Eye (tissue), 1 donor: ENCODE data around the gene FLT3LG.
A peak's percentile ranks its signal among the peaks of the same experiment; 100 is the strongest.
"Not testable (repeated sequence)": the region's sequence is repeated elsewhere in the genome, so short reads cannot be mapped to it uniquely, and the experiment has no call there.

ENCODE experiments used
- DNase-seq: peaks from one replicate; pipeline ENCODE4 v3.0.0-alpha.2; 2015

FLT3LG gene

DNA sequence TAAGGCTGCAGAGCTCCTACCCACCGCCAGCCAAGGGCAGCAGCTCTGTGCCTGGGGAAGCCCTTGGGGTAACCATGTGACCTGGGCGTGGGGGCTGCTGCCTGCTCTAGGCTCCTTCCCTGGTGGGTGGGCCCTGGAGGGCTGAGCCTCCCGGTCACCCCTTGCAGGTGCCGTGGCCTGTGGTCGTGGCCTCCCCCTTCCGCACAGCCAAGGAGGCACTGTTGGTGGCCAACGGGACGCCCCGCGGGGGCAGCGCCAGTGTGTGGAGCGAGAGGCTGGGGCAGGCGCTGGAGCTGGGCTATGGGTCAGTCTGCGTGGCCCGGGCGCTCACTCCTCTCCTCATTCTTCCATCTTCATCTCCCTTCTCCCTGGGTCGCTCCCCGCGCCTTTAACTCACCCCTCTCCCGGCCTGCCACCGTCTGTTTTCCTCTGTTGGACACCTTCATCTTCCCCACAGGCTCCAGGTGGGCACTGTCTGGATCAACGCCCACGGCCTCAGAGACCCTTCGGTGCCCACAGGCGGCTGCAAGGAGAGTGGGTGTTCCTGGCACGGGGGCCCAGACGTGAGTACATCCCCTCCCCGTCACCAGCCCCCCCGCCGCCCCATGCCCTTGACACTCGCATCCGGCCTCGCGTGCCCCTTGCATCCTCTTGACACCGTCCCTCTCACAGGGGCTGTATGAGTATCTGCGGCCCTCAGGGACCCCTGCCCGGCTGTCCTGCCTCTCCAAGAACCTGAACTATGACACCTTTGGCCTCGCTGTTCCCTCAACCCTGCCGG lies 9.9 kb upstream of the FLT3LG start:
- DNase-seq, result no peak

DNA sequence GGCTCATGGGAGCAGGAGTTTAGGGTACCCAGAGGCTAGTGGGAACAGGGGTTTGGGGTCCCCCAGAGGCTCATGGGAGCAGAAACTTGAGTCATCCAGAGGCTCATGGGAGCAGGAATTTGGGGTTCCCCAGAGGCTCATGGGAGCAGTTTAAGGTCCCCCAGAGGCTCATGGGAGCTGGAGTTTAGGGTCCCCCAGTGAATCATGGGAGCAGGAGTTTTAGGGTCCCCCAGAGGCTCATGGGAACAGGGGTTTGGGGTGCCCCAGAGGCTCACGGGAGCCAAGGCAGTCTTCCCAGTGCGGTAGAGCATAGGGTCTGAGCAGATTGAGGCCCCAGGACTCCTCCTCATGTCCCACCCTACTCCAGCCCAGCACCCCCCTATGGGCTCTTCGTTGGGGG lies 8.6 kb upstream of the FLT3LG start:
- no peak for DNase-seq

DNA sequence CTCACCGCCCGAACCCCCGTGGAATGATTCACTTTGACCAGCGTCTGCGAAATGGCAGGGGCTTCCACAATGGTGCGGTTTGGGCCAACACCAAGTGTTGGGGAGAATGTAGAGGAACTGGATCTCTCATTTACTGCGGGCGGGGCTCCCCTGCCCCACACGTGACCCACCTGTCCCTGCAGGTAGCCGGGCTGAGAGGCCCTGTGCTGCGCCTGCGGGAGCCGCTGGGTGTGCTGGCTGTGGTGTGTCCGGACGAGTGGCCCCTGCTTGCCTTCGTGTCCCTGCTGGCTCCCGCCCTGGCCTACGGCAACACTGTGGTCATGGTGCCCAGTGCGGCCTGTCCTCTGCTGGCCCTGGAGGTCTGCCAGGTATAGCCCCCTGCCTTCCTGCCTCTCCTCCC lies 5.8 kb upstream of the FLT3LG start:
- no peak for DNase-seq

DNA sequence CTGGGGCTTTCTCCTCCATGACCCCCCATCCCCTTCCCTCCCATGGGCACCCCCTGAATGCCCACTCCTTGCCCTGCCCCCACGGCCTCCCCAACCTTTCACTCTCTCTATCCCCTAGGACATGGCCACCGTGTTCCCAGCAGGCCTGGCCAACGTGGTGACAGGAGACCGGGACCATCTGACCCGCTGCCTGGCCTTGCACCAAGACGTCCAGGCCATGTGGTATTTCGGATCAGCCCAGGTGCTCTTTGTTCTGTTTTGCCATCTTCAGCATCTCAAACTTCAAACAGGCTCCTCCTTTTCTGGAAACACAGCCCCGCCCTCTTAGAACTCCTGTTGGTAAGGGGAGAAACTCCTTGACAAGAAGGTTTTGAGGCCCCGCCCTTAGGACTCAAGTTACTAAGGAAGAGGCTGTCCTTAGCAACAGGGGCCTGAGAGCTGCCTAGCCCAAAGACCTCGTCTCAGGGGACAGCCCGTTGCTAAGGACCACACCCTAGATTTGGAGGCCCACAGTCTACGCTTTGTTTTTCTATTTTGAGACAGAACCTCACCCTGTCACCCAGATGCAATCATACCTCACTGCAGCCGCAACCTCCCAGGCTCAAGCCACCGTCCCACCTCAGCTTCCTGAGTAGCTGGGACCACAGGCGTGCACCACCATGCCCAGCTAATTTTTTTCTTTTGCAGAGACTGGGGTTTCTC lies 5.1 kb upstream of the FLT3LG start:
- peak; percentile 48 for DNase-seq

DNA sequence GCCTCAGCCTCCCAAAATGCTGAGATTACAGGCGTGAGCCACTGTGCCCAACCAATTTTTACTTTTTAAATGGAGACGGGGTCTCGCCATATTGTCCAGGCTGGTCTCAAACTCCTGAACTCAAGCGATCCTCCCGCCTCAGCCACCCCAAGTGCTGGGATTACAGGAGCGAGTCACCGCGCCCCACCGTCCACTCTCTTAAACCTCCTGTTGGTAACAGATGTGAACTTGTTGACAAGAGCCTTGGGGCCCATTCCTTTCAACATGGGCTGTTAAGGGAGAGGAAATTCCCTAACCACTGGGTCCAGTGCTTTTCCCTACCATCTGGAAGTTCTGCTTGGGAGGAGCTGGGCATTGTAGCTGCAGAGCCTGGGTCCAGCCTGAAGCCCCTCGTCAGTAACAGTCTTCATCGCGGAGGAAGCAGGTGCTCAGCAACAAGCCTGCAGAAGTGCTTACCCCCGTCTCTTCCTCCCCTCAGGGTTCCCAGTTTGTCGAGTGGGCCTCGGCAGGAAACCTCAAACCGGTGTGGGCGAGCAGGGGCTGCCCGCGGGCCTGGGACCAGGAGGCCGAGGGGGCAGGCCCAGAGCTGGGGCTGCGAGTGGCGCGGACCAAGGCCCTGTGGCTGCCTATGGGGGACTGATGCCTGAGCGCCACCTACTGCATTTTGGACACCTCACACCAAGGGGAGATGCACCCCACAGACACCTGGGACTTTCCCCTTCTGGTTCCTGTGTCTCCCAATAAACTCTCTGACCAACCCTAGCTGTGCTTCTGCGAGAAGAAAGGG lies 4.0 kb upstream of the FLT3LG start:
- no peak for DNase-seq

DNA sequence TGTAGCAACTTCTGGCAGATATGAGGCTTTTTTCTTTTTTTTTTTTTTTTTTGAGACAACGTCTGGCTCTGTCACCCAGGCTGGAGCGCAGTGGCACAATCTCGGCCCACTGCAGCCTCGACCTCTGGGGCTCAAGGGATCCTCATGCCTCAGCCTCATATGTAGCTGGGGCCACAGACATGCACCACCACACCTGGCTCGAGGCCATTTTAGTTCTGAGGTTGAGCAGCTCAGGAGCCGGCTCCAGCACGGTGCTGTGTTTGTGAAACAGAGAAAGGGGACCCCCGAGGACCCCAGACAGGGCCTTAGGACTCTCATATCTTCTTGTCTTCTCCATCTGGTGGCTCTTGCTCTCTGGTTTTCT lies 3.4 kb upstream of the FLT3LG start:
- no peak for DNase-seq

DNA sequence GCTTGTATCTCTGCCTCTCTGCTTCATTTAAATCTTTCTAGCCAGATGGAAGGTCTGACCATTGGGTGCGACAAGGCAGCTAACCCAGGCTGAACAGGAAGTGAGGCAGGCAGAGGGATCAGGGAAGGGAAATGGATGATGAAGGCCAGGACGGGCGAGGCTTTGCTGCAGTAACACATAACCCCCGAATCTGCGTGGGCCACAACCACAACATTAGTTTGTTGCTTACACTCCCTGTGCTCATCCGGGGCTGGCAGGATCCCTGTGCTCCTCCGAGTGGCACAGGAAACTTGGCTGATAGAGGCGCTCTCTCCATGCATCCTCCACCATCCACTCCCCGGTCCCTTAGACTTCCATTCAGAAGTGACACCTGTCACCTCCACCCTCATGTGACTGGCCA lies 1.1 kb upstream of the FLT3LG start:
- DNase-seq, result no peak

DNA sequence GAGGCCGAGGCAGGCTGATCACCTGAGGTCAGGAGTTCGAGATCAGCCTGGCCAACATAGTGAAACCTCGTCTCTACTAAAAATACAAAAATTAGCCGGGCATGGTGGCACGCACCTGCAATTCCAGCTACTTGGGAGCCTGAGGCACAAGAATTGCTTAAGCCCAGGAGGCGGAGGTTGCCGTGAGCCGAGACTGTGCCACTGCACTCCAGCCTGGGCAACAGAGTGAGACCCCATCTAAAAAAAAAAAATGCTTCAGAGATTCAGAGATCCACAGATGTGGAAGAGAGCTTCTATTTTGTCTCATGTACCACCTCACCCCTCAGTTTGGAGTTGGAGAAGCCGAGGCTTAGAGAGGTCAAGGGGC lies 531 bp upstream of the FLT3LG start:
- DNase-seq, result not testable (repeated sequence)

DNA sequence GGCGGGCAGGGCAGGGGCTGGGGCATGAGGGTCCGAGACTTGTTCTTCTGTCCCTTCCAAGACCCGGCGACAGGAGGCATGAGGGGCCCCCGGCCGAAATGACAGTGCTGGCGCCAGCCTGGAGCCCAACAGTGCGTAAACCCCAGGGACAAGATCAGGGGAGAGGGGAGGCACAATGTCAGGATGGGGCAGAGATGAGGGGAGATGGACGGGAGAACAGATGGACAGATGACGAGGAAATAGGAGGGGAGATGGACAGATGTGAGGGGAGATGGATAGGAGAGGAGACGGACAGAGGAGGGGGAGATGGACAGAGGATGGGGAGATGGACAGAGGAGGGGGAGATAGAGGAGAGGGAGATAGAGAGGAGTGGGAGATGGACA lies 518 bp downstream of the FLT3LG start:
- peak; percentile 56 for DNase-seq

DNA sequence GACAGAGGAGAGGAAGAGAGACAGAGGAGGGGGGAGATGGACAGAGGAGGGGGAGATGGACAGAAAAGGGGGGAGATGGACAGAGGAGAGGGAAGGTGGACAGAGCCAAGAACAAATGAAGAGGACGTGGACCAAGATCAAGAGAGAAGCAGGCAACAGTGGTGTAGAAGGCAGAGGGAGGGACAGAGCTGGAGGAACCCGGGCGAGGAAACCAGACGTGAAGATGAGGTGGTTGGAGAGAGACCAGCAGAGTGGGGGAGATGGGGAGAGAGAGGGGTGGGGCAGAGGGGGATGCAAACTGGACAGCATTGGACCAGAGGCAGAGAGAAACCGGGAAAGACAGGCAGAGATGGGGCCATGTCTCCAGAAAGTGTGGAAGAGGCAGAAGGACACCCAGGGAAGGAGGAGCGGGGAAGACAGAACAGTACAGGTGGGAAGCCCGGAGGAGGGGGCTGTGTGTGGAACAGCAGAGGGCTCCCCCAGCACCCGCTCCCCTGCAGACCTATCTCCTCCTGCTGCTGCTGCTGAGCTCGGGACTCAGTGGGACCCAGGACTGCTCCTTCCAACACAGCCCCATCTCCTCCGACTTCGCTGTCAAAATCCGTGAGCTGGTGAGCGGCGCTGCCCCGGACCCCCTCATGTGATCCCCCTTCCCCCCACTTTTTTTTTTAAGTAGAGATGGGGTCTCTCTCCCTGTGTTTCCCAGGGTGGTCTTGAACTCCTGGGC lies 1.3 kb downstream of the FLT3LG start:
- DNase-seq, result no peak

DNA sequence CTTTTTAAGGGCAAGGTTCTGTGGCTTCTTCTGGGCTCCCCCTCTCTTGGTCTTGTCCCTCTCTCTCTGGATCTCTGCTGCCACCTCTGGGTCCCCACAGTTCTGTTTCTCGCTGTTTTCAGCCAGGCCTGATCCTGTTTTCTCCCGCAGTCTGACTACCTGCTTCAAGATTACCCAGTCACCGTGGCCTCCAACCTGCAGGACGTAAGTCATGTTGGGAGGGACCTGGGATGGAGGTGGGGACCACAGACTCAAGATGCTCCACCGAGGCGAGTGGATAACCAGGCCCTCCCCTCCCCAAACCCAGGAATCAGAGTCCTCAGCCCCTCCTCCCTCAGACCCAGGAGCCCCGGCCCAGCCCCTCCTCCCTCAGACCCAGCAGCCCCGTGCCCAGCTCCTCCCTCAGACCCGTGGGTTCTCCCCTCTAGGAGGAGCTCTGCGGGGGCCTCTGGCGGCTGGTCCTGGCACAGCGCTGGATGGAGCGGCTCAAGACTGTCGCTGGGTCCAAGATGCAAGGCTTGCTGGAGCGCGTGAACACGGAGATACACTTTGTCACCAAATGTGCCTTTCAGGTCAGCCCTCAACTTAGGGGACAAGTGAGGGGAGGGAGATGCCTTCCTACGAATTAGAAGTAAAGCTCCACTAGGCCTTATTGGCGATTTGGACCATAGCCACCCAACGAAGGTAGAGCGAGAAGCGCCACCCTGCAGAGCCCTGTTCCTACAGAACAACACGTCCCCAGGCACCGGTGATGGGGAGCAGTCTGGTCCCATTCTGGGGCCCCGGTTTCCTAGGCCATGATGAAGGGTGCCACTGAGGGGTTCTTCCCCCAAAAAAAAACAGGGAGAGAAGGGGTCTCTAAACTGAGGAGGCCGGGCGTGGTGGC lies 2.2 kb downstream of the FLT3LG start:
- DNase-seq, result peak; percentile 89

DNA sequence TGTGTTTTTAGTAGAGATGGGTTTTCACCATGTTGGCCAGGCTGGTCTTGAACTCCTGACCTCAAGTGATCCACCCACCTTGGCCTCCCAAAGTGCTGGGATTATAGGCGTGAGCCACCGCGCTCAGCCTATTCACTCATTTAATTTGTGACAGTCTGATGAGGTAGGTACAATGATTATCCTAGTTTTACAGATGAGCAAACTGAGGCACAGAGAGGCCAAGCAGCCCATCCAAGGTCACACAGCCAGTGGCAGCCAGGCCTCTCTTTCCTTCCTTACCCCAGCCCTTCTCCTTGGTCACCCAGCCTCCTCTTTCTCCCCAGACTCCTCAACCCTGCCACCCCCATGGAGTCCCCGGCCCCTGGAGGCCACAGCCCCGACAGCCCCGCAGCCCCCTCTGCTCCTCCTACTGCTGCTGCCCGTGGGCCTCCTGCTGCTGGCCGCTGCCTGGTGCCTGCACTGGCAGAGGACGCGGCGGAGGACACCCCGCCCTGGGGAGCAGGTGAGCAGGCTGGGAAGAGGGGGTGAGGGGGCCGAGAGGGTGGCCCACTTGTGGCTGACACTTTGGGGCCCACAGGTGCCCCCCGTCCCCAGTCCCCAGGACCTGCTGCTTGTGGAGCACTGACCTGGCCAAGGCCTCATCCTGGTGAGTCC lies 6.1 kb downstream of the FLT3LG start:
- DNase-seq, result no peak

DNA sequence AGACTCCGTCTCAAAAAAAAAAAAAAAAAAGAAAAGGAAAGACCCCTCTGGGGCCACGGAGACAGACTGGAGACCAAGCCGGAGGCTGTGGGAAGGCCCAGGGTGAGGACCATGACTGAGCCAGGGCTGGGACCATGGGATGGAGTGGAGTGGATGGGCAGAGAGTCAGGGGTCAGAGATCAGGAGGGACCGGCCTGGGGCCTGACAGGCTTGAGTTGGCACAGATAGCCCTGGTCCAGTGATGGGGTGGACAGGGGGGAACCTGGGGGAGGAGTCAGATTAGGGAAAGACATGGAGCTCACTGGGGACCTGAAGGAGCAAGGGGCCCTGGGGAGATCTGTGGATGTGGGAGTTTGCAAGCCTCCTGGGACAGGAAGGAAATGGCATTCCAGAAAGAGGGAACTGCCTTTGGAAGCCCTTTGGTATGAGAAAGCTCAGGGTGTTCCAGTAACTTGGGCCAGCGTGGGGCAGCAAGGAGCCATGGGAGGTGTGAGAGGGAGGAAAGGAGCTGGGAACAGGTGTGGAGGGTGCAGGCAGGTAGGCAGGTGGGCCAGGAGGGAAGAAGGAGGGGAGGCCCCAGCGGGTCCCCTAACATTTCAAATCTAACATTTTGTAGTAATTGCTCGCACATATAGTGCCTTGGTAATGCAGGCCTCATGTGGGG lies 7.1 kb downstream of the FLT3LG start:
- no peak for DNase-seq

DNA sequence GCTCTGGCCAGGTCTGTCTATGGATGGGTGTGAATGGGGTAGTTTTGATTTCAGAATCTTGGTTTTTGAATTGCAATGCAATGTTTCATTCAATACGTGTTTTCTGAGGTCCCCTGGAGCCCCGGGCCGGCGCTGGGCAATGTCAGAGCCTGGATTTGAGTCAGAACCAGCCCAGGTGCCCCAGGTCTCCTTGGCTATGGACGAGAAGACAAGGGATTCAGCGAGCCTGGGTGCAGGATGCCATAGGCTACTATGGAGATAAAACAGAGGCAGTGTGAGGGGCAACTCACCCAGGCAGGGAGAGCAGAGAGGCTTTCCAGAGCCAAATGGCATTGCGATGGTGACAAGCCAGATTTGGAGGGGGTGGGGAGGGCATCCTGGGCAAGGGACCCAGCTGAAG lies 12.2 kb downstream of the FLT3LG start:
- no peak for DNase-seq

DNA sequence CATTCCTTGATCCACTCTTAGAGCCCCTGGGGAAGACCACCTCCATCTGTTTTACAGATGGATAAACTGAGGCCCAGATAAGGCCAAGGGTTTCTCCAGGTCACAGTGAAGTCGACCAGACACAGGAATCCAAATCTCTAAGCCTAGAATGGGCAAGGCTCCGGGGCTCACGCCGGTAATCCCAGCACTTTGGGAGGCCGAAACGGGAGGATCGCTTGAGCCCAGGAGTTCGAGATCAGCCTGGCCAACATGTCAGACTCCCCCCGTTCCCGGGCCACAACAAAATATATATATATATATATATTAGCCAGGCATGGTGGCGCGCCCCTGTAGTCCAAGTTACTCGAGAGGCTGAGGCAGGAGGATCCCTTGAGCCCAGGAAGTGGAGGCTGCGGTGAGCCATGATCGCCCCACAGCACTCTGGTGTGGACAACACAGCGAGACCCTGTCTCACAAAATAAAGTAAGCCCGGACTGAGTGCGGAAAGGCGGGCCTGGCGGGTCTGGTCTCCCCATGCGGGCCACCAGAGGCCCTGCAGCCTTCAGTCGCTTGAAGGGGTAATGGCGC lies 12.8 kb downstream of the FLT3LG start:
- DNase-seq, result no peak

DNA sequence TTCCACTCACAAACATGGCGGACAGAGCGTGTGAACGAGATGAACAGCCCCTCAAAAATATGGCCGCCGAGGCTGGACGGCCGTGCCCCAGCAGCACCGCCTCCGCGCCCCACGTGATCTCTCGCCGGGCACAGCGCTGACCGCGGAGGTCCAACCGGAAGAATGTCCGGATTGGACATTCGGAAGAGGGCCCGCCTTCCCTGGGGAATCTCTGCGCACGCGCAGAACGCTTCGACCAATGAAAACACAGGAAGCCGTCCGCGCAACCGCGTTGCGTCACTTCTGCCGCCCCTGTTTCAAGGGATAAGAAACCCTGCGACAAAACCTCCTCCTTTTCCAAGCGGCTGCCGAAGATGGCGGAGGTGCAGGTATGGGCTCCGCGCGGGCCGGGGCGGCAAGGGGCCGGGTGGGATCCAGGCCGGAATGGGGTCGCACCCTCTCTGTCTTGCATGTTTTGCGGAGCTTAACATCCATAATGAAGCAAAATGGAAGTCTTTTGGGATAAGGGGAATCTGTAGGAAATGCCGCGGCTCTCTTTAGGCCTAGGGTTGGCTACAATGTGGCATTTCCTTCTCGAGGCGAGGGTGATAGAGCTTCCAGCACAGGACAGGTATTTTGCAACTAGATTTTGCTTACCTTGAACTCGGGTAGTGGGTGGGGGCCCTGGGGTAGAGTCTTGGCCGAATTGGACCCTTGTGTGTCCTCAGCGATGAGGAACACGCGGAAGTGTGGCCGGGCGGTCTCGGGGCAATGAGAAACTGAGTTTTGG lies 13.4 kb downstream of the FLT3LG start, which contains the start of gene RPL13A:
RPL13A (plus strand) TSS at position 332 of the 769 bp plus-strand sequence; CDS start at position 354, 22 bp downstream.
- peak; percentile 100 for DNase-seq

DNA sequence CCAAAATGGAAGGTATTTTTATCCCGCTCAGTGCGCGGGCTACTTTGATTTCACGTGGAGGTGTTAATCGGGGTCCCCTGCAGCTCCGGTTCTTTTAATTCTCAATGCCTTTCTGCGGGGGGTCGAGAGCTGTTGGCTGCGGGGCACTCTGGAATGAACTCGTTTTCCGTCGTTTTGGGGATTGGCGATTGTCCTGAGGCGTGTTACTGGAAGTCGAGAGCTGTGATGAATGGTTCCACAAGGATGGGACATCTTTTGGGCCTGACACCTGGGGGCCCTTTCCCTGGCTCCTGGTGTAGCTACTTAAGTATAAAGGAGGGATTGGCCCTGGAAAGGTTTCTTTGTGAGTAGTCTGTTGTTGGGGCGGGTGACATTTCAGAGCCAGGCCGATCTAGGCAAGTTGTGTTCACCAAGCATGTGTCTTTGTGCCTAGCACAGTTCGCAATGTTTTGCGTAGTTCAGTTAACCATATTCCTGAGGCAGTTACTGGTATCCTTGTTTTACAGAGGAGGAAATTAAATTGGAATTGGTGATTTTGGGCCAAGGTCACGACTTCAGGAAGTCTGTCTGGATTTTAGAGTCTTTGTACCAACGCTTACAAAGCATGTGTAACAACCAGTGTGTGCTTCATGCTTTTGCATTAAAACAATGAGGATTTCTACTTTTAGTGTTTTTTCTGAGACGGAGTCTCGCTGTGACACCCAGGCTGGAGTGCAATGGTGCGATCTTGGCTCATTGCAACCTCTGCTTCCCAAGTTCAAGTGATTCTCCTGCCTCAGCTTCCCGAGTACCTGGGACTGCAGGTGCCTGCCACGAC lies 14.2 kb downstream of the FLT3LG start:
- DNase-seq, result peak; percentile 48

DNA sequence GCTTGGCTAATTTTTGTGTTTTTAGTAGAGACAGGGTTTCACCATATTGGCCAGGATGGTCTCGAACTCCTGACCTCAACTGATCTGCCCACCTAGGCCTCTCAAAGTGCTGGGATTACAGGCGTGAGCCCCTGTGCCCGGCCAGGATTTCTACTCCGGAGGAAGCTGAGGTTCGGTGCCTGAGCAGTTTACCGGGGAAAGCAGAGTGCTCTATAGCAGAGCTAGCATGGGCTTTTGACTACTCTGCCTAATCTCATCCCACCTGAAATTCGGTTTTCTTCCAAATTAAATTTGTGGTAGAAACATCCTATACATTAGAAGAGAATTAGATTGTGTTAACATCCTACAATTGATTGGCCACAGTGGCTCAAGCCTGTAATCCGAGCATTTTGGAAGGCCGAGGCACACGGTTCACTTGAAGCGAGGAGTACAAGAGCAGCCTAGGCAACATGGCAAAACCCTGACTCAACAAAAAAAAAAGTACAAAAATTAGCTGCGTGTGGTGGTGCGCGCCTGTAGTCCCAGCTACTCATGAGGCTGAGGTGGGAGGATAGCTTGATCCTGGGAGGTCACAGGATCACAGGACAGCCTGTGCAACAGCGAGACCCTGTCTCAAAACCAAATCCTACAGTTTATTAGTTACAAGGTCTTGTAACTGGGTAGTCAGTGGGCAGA lies 15.0 kb downstream of the FLT3LG start:
- no peak for DNase-seq
